Inferior parietal cortex (tissue), 1 donor: ENCODE results near the gene OPTN.
"Not testable (repeated sequence)": the region's sequence is repeated elsewhere in the genome, so short reads cannot be mapped to it uniquely, and the experiment has no call there.

Experiments
- DNase-seq: peaks from one replicate; pipeline ENCODE4 v3.0.0-alpha.2; 2016; ENCODE audit errors: extremely low spot score

OPTN gene

GRCh38 chr10:13118784-13119410 is 18.9 kb downstream of the OPTN start:
- DNase-seq = no peak

DNA sequence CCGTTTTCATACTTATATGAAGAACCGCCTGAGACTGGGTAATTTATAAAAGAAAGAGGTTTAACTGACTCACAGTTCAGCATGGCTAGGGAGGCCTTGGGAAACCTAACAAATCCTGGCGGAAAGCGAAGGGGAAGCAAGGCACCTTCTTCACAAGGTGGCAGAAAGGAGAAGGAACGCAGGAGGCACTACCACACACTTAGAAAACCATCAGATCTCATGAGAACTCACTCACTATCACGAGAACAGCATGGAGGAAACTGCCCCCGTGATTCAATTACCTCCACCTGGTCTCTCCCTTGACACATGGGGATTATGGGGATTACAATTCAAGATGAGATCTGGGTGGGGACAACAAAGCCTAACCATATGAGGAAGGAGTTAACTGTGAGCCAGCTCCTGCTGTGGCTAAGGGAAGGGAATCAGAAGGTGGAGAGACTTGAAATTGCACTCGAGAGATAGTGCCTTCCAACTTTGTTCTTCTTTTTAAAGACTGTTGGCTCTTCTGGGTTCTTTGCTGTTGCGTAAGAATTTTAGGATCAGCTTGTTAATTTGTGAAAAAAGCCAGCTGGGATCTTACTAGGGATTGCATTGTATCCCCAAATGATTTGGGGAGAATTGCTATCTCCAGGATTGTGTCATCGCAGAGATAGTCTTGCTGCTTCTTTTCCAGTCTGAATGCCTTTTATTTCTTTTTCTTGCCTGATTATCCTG is 21.0 kb downstream of the OPTN start:
- DNase-seq = no peak

DNA sequence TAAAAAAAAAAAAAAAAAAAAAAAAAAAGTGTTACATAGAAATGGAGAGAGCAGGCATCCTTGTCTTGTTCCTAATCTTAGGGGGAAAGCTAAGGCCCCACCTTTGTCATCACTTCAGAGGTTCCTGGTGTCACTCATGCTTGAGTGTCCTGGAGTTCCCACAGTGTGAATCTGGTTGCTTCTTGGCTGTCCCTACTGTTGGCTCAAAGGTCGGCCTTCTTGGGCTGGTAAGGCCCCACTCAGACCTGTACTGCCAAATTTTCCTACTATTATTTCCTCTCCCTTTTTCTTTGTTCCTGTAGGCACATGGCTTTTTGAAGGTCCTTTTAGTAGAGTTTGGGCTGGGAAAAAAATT is 21.5 kb downstream of the OPTN start:
- no peak for DNase-seq

- DNase-seq = no peak
These were observed 36.7 kb downstream of the OPTN start for GRCh38 chr10:13136651-13137050.

GRCh38 chr10:13139150-13139549 is 39.2 kb downstream of the OPTN start:
- DNase-seq = no peak

- DNase-seq = no peak
These were observed 39.7 kb downstream of the OPTN start for GRCh38 chr10:13139676-13140075.

- DNase-seq = no peak
These were observed 40.7 kb downstream of the OPTN start for GRCh38 chr10:13140627-13141190.

- DNase-seq = no peak
These were observed 43.8 kb downstream of the OPTN start for GRCh38 chr10:13143766-13144165.

GRCh38 chr10:13144814-13145213 is 44.9 kb downstream of the OPTN start:
- DNase-seq = no peak

DNA sequence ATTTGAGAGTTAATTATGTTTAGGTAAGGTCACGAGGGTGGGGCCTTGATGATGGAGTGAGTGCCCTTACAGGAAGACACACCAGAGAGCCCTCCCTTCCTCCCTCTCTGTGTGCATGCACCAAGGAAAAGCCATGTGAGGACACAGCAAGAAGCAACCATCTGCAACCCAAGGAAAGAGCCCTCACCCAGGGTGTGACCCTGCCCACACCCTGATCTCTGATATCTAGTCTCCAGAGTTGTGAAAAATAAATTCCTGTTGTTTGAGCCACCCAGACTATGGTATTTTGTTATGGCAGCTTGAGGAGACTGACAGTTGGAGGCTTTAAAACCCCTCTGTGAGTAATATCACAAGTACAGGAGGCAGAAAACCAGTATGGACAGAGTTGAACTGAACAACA is 46.4 kb downstream of the OPTN start:
- DNase-seq = no peak

DNA sequence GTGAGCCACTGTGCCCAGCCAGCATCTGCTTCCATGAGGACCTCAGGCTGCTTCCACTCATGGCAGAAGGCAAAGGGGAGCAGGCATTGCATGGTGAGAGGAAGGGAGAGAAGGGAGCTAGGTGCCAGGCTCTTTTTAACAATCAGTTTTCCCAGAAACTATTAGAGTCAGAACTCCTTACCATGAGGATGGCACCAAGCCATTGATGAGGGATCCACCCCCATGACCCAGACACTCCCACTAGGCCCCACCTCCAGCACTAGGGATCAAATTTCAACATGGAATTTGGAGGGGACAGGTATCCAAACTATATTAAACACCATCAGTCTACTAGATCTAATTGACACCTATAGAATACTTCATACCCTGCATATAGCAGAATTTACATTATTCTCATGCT is 47.2 kb downstream of the OPTN start:
- no peak for DNase-seq

GRCh38 chr10:13152296-13152695 is 52.3 kb downstream of the OPTN start:
- DNase-seq = no peak

- DNase-seq = not testable (repeated sequence)
These were observed 55.9 kb downstream of the OPTN start for GRCh38 chr10:13155860-13156259.

DNA sequence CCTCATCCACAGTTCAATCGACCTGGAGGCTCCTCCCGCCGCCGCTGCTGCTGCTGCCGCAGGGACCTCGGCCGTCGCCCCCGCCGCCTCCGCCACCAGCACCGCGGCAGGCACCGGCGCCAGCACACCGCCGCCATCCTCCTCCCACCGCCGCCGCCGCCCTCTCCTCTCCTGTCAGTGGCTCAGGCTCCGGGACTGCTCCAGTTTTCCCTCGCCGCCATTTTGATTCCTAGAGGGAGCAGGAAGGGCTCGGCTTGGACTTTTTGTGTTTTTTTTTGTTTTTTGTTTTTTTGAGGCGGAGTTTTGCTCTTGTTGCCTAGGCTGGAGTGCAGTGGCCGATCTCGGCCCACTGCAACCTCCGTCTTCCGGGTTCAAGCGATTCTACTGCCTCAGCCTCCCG is 58.4 kb downstream of the OPTN start:
- no peak for DNase-seq

DNA sequence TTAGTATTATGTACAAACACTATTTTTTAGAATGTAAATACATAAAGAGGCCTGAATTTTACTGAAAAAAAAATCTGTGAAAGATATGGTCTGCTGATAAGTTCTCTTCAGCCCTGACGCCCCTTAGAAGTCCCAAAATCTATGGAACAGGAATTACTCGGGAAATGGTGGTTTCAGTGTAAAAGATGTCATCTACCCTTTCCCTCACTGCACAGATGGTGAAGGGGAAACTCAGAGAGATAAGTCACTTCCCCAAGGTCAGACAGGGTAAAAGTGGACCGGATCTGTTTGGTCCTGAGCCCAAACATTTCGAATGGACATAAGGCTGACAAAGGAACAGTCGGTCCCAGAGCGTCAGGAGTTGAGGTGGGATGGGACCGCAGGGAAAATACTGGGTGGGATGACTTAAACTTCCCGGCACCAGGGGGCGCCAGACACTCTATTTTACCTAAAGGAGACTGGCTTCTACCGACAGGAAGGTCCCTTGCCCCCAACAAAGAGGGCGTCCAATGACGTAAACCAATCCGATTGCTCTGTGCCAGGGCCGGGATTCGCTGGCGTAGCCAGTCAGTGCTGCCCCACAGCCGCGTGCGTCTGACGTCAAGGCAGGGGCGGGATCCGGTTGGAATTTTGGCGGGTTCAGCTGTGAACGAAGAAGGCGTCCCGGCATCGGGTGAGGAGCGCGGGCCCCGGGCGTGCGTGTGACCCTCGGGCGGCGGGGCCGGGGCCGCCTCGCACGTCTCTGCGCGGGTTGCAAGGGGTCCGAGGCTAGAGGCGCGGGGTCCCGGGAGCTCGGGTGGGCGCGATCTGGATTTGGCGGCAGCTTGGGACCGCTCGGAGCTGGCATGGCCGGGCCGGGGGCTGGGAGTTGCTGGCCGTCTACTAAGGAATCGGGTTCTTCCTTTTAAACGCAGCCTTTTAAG is 61.2 kb downstream of the OPTN start, which contains the start of gene MCM10:
TSS of gene MCM10 (plus strand) at position 625 of the 923 bp plus-strand sequence. CDS start 2,645 bp downstream, outside the sequence.
- DNase-seq = peak; percentile 100

DNA sequence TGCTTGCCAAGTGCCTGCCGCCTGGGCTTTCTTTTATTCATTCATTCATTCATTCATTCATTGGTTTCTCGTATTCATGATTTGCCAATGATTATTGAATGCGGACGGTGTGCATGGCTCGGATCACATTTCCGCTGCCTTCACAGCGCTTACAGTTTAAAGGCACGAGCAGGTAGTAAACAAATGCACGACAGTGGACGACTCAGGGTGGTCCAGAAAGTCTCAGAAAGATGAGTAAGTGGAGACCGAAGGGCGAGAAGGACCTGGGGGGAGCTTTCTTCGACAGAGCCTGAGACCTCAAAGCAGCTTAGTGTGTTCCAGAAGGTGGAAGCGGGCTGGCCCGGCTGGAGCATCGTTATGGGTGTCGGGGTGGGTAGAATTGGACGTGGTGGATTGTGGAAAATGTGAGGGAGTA is 61.9 kb downstream of the OPTN start:
- no peak for DNase-seq

- DNase-seq = no peak
These were observed 63.9 kb downstream of the OPTN start for GRCh38 chr10:13163859-13164258.

DNA sequence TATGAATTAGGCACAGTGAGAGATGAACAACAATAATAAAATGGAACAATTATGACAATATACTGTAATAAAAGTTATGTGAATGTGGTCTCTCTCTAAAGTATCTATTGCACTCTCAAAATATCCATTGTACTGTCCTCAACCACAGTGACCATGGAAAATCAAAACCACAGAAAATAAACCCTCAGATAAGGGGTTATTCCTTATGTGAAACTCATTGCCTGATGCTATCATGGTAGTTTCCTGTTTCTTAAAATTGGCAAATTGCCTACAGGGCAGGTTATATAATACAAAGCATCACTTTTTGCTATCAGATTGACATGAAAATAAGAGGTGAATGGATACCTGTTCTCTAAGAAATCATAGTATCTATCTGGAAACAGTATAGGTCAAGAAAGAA is 65.2 kb downstream of the OPTN start:
- no peak for DNase-seq

- no peak for DNase-seq
These were observed 67.6 kb downstream of the OPTN start for GRCh38 chr10:13167568-13167967.

DNA sequence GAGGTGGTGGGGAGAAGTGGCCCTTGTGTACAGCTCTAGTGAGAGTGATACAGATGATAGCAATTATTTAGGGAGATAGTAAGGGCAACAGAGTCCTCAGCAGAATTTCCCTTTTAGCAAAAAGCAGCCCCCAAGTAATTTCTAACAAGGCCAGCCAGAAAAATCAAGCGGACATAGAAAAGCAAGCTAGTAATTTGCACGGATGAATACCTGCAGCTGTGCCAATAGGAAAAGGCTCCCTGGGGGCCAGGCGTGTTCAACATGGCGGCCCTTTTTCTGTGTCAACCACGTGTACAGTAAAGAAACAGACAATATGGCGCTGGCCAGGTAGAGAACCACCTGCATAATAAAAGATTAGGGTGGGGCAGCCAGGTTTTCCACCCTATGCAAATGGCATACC is 68.8 kb downstream of the OPTN start:
- no peak for DNase-seq

DNA sequence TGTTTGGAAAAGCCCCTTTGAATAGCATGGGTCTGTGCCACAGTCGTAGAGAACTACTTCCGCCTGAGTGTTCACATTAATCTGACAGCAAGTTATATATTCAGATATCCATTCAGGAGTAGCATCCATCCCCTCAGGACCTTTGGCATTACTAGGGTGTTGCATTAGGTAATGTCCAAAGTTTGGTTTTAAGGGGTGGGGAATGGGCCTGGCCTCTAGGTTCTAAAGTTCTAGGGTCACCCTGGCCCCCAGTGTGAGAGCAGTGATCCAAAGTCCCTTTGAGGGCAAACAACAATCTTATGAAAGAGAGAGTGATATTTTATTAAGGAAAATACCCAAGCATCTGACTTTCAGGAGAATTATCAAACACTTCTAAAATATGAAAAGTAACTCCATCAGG is 73.7 kb downstream of the OPTN start:
- DNase-seq = no peak

GRCh38 chr10:13180788-13181187 is 80.8 kb downstream of the OPTN start:
- no peak for DNase-seq
